HG03196 (cell line): Measurements from ENCODE around the gene SLAMF6.

ENCODE experiments used
- ATAC-seq: cut with Tn5 transposase; IDR thresholded peaks from one replicate; pipeline ENCODE4 v1.9.1; 2021; ENCODE audit not compliant: unreplicated experiment

Gene SLAMF6

DNA sequence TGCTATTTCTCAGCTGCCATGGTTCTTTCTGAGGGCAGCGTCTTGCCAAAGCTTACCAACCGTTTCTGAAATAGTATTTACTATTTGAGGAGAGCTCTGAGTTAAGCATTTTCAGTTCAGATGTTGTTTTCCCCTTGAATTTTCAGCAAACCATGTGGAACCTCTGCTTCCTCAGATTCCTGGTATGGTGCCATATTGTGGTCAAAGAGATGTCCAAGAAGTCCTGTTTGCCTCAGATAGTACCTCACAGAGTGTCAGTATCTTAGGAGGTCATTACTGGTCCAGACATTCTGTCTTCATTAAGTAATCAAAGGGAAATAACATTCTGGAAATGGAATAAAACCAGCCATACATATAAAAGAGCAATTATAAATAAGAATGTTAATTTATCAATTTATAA is 86.1 kb downstream of the SLAMF6 start:
- no peak for ATAC-seq
